KOPT-K1 (cell line): Measurements from ENCODE around the gene HK1.
"Not testable (repeated sequence)": the region's sequence is repeated elsewhere in the genome, so short reads cannot be mapped to it uniquely, and the experiment has no call there.

Experiments
- H3K27ac ChIP-seq: fragments of 200-600 bp; sonication (generic); 2 replicates; pipeline ENCODE4 v1.5.1; 2016; ENCODE audit warnings: antibody characterized with exemption, mild to moderate bottlenecking, low read depth, low read length; ENCODE audit not compliant: poor library complexity, severe bottlenecking
- H3K36me3 ChIP-seq: fragments of 200-600 bp; sonication (generic); 2 replicates; pipeline ENCODE4 v1.5.1; 2017; ENCODE audit warnings: antibody characterized with exemption, mild to moderate bottlenecking, low read length, moderate library complexity; ENCODE audit not compliant: insufficient read depth
- H3K9me3 ChIP-seq: fragments of 200-600 bp; sonication (generic); 2 replicates; pipeline ENCODE4 v1.5.1; 2017; ENCODE audit warnings: antibody characterized with exemption, low read length, mild to moderate bottlenecking; ENCODE audit not compliant: insufficient read depth, poor library complexity, severe bottlenecking

Gene HK1

DNA sequence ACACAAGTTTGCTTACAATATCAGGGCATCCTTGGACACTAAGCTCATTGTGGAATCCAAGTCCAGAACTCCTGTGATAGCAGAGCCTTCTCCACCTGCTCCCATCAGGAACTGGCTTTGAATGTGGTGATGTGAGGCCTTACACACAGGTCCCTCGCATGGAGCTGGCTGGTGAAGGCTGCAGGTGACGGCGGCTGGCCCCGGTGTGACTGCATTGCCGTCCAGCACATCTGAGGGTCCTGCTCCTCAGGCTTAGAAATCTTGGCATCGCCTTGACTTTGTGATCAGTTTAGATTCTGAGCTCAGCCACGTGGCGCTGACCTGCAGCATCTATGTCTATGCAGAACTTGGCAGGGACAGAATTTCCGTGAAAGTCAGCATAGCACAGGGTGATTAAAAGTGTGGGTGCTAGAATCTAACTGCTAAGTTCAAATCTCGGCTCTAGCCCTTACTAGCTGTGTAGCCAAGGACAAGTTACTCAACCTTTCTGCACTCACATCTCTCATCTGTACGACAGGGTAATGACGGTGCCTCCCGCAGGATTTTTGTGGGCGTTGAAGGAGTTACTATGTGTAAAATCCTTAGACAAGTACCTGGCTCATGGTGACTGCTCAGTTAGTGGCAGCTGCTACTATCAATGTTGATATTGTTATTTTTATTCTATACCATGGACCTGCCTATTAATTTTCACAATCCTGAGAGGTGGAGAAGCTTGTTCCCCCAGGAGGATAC lies 31.5 kb upstream of the HK1 start:
- Histone ChIP-seq H3K9me3 (no peaks in the 10 kb centered on the region), H3K36me3 (no peaks in the 10 kb centered on the region), H3K27ac (no peak overlapping the region)

DNA sequence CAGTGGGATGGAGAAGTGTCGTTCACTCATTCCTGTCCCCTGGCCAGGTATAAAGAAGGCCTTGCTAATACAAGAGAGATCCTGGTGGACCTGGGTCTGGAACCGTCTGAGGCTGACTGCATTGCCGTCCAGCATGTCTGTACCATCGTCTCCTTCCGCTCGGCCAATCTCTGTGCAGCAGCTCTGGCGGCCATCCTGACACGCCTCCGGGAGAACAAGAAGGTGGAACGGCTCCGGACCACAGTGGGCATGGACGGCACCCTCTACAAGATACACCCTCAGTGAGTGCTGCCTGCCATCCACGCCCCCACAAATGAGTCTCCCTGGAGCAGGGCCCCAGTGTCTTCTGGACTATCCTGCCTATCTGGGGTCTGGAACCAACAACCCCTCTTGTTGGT lies 31.0 kb upstream of the HK1 start:
- Histone ChIP-seq H3K27ac (no peak overlapping the region), H3K9me3 (no peaks in the 10 kb centered on the region), H3K36me3 (no peaks in the 10 kb centered on the region)

GRCh38 chr10:69248117-69248730 lies 30.1 kb upstream of the HK1 start:
- Histone ChIP-seq H3K36me3 (no peaks in the 10 kb centered on the region), H3K9me3 (no peaks in the 10 kb centered on the region), H3K27ac (no peak overlapping the region)

- Histone ChIP-seq H3K36me3 (no peaks in the 10 kb centered on the region), H3K9me3 (no peaks in the 10 kb centered on the region), H3K27ac (no peak overlapping the region)
These were observed 28.3 kb upstream of the HK1 start for GRCh38 chr10:69250041-69250440.

DNA sequence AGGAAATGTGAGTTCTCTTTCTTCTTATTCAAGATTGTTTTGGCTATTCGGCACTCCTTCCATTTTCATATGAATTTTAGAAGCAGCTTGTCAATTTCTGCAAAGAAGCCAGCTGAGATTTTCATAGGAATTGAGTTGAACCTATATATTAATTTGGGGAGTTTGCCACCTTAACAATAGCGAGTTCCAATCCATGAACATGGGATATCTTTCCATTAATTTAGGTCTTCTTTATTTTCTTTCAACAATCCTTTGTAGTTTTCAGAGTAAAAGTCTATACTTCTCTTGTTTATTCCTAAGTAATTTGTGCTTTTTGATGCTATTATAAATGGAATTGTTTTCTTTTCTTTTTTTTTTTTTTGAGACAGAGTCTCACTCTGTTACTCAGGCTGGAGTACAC lies 26.9 kb upstream of the HK1 start:
- H3K36me3 ChIP-seq, H3K9me3 ChIP-seq, H3K27ac ChIP-seq: not testable (repeated sequence)

DNA sequence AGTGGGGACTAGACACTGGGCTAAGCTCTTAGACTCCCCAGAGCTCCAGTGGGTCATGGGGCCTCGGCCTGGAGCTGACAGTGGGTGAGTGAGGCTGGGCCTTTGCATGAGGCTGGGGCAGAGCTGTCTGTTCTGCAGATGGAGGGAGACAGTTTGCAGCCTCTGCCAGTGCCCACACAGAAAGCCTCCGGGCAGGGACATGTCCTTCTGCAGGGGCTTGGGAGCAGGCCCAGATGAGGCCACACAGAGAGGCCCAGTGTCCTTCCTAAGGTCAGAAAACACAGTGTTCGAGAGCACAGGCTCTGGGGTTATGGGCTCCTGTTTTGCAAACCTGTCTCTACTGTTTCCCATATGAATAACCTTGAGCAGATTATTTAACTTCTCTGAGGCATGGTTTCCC lies 25.1 kb upstream of the HK1 start:
- Histone ChIP-seq H3K36me3 (no peaks in the 10 kb centered on the region), H3K27ac (no peak overlapping the region), H3K9me3 (no peaks in the 10 kb centered on the region)

DNA sequence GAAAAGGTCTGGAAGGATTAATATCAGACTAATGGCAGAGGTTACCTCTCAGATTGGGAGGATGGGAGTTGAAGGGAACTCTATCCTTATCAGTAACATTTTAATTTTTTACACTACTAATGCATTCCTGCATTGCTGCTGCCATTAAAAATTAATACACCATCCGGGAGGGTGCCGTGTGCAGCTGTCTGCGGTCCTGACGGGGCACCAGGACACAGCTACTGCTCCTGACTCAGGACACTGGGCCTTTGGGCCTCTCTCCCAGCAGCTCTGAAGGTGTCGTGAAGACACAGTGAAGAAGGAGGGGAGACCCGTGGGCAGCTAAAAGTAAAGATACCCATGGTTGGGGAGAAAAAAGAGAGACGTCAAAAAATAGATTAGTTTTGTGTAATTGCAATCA lies 23.4 kb upstream of the HK1 start:
- Histone ChIP-seq H3K36me3 (no peaks in the 10 kb centered on the region), H3K9me3 (no peaks in the 10 kb centered on the region), H3K27ac (no peak overlapping the region)

DNA sequence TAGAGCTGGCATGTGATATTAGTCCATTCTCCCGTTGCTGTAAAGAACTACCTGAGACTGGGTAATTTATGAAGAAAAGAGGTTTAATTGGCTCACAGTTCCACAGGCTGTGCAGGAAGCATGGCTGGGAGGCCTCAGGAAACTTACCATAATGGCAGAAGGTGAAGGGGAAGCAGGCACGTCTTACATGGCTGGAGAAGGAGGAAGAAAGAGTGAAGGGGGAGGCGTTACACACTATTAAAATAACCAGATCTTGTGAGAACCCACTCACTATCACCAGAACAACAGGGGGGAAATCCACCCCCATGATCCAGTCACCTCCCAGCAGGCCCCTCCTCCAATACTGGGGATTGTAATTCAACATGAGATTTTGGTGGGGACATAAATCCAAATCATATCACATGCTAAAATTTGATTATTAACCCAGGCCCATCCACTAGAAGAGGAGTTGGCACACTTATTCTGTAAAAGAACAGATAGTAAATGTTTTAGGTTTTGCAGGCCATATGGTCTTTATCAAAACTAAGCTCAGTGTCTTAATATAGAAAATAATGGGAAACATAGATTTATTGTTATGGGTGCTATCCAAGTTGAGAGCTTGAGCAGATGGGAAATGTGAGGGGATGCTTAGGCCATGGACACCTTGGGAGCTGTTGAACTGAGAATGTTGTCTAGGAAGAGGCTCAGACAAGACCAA lies 18.6 kb upstream of the HK1 start:
- Histone ChIP-seq H3K36me3 (no peaks in the 10 kb centered on the region), H3K27ac (no peak overlapping the region)

DNA sequence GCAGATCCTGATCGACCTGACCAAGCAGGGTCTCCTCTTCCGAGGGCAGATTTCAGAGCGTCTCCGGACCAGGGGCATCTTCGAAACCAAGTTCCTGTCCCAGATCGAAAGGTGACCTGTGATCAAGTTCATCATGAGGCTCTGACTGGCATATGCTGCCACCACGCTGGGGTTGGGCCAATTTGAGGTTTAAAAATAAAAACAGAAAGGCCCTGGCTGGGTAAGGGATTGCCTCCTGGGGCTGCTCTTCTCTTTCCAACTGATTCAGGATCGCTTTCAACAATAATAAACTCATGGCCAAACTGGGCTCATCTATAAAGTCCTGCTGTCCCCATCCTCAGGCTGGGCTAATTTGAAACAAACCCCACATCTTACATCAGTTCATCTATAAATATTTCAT lies 17.1 kb upstream of the HK1 start:
- no peaks in the 10 kb centered on the region for H3K9me3 ChIP-seq
- H3K36me3 ChIP-seq: no peaks in the 10 kb centered on the region
- no peak overlapping the region for H3K27ac ChIP-seq

More for the DNA sequence above, 18.6 kb upstream of the HK1 start:
- no peaks in the 10 kb centered on the region for H3K9me3 ChIP-seq

DNA sequence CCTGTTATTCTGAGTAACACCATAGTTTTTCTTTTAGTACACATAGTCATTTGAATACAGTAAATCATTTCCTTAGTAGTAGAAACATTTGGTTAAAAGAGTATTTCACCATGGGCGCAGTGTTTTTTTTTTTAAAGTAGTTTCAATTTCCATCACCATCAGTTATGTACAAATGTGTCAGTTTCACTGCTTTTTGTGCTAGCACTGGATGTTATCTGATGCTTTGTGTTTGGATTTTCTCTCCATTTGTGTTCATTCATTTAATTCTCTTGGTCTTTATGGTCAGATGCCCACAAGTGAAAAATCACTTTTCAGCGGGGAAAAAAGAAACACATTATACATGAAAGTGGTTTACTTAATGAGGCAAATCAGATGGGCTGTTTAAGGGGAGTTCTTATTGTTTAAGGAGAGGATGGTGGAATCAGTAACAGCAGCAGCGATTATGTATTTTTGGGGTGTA lies 16.0 kb upstream of the HK1 start:
- no peak overlapping the region for H3K27ac ChIP-seq
- H3K36me3 ChIP-seq: no peaks in the 10 kb centered on the region
- H3K9me3 ChIP-seq: no peaks in the 10 kb centered on the region

DNA sequence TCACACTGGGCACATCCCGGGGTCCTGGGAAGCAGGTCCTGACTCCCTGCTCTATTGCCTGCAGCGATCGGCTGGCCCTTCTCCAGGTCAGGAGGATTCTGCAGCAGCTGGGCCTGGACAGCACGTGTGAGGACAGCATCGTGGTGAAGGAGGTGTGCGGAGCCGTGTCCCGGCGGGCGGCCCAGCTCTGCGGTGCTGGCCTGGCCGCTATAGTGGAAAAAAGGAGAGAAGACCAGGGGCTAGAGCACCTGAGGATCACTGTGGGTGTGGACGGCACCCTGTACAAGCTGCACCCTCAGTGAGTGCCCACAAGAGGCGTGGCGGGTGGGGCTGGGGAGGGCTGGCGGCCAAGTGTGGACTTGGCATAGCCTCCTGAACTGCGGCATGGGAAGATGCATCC lies 12.8 kb upstream of the HK1 start:
- no peaks in the 10 kb centered on the region for H3K36me3 ChIP-seq
- no peak overlapping the region for H3K27ac ChIP-seq
- H3K9me3 ChIP-seq: no peaks in the 10 kb centered on the region

- no peak overlapping the region for H3K27ac ChIP-seq
These were observed 9.4 kb upstream of the HK1 start for GRCh38 chr10:69268761-69269416.

GRCh38 chr10:69269761-69270160 lies 8.5 kb upstream of the HK1 start:
- no peaks in the 10 kb centered on the region for H3K36me3 ChIP-seq

More at GRCh38 chr10:69268761-69269416, 9.4 kb upstream of the HK1 start:
- no peaks in the 10 kb centered on the region for H3K36me3 ChIP-seq
- no peaks in the 10 kb centered on the region for H3K9me3 ChIP-seq

GRCh38 chr10:69270990-69271389 lies 7.3 kb upstream of the HK1 start:
- no peaks in the 10 kb centered on the region for H3K36me3 ChIP-seq
- H3K27ac ChIP-seq: no peak overlapping the region
- no peaks in the 10 kb centered on the region for H3K9me3 ChIP-seq

More at GRCh38 chr10:69269761-69270160, 8.5 kb upstream of the HK1 start:
- Histone ChIP-seq H3K27ac (no peak overlapping the region), H3K9me3 (no peaks in the 10 kb centered on the region)

DNA sequence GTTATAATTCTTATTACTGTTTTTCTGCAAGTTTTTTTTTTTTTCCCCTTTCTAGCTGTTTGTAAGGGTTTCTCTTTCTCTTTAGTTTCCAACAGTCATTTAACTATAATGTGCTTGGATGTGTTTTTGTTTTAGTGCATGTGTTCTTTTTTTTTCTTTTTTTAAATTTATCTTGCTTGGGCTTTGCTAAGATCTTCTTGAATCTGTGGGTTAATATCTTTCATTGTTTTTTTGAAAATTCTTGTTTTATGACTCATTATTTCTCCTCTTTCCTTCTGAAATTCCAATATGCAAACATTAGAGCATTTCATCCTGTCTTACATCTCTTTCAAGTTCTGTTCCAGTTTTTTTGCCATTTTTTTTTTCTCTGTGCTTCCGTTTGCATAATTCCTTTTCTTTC lies 5.7 kb upstream of the HK1 start:
- Histone ChIP-seq H3K36me3 (no peaks in the 10 kb centered on the region), H3K27ac (no peak overlapping the region), H3K9me3 (no peaks in the 10 kb centered on the region)
